PFSK-1 (cell line): ENCODE measurements around the gene NAPG.

ENCODE experiments used
- FOXP2 ChIP-seq: optimal IDR thresholded peaks from 2 replicates; pipeline ENCODE3; 2011; ENCODE audit warnings: borderline replicate concordance, control low read depth, inconsistent platforms; ENCODE audit not compliant: insufficient read depth; ENCODE audit errors: extremely low read length, extremely low read depth
- POLR2AphosphoS5 ChIP-seq: IDR thresholded peaks from 2 replicates; pipeline ENCODE4 v1.6.1; 2012; ENCODE audit warnings: low read depth, mild to moderate bottlenecking, control low read depth, low read length, moderate library complexity
- REST ChIP-seq, 2 experiments: IDR thresholded peaks; 2 replicates each; pipeline versions ENCODE4 v1.6.1 to v1.8.0; 2011 to 2012; ENCODE audit warnings: low read depth in 2 of 2, low read length in 2 of 2, control low read depth in 1 of 2, inconsistent platforms in 1 of 2, mild to moderate bottlenecking in 1 of 2, moderate library complexity in 1 of 2; ENCODE audit not compliant: insufficient read depth in 1 of 2
- SIN3A ChIP-seq: IDR thresholded peaks from 2 replicates; pipeline ENCODE4 v1.6.1; 2012; ENCODE audit warnings: mild to moderate bottlenecking, low read length, moderate library complexity, borderline replicate concordance; ENCODE audit not compliant: insufficient read depth
- TAF1 ChIP-seq: IDR thresholded peaks from 2 replicates; pipeline ENCODE4 v1.6.1; 2012; ENCODE audit warnings: low read length, control low read depth, borderline replicate concordance; ENCODE audit not compliant: insufficient read depth

The NAPG gene

GRCh38 chr18:10497206-10497749, 28.5 kb upstream of the NAPG start:
- TF ChIP-seq SIN3A (no peak), REST (IDR thresholded peaks at IDR 0.05; ENCODE audit: insufficient read depth in 1 of 2, low read depth in 2 of 2, low read length in 2 of 2) (no peak), FOXP2 (no peak), POLR2AphosphoS5 (no peak), TAF1 (no peak)

GRCh38 chr18:10499230-10499629, 26.6 kb upstream of the NAPG start:
- TF ChIP-seq TAF1 (no peak), FOXP2 (no peak)

- TF ChIP-seq REST (IDR thresholded peaks at IDR 0.05; ENCODE audit: insufficient read depth in 1 of 2, low read depth in 2 of 2, low read length in 2 of 2) (no peak), TAF1 (no peak), SIN3A (no peak), POLR2AphosphoS5 (no peak), FOXP2 (no peak)
Measured at GRCh38 chr18:10500038-10500437, 25.8 kb upstream of the NAPG start.

GRCh38 chr18:10504723-10505122, 21.1 kb upstream of the NAPG start:
- no peak for TF ChIP-seq POLR2AphosphoS5
- no peak for TF ChIP-seq FOXP2
- TF ChIP-seq TAF1 = no peak
- no peak for TF ChIP-seq REST (IDR thresholded peaks at IDR 0.05; ENCODE audit: insufficient read depth in 1 of 2, low read depth in 2 of 2, low read length in 2 of 2)
- no peak for TF ChIP-seq SIN3A

GRCh38 chr18:10508591-10508990, 17.2 kb upstream of the NAPG start:
- no peak for TF ChIP-seq TAF1
- TF ChIP-seq SIN3A = no peak
- TF ChIP-seq FOXP2 = no peak

- no peak for TF ChIP-seq POLR2AphosphoS5
- no peak for TF ChIP-seq REST (IDR thresholded peaks at IDR 0.05; ENCODE audit: insufficient read depth in 1 of 2, low read depth in 2 of 2, low read length in 2 of 2)
- TF ChIP-seq TAF1 = no peak
- TF ChIP-seq FOXP2 = no peak
- no peak for TF ChIP-seq SIN3A
Measured at GRCh38 chr18:10511236-10511635, 14.6 kb upstream of the NAPG start.
